Loucy (cell line): ENCODE measurements around the gene WNK1.

Experiments used
- H2AFZ ChIP-seq: fragments of 200-600 bp; sonication (generic); 2 replicates; pipeline ENCODE4 v1.6.0; 2016; ENCODE audit warnings: antibody characterized with exemption, mild to moderate bottlenecking, low read length, moderate library complexity
- H3F3A ChIP-seq: fragments of 200-600 bp; 2 replicates; pipeline ENCODE4 v1.6.0; 2016; ENCODE audit warnings: antibody characterized with exemption, low read depth, mild to moderate bottlenecking
- H3K27me3 ChIP-seq: fragments of 200-600 bp; sonication (generic); 2 replicates; pipeline ENCODE4 v1.6.1; 2014; ENCODE audit warnings: low read length, mild to moderate bottlenecking; ENCODE audit not compliant: insufficient read depth, poor library complexity, severe bottlenecking
- H3K36me3 ChIP-seq: fragments of 200-600 bp; sonication (generic); 2 replicates; pipeline ENCODE4 v1.6.1; 2016; ENCODE audit warnings: low read length; ENCODE audit not compliant: insufficient read depth
- H3K4me1 ChIP-seq: fragments of 200-600 bp; sonication (generic); 2 replicates; pipeline ENCODE4 v1.5.1; 2014; ENCODE audit warnings: low read length, mild to moderate bottlenecking; ENCODE audit not compliant: insufficient read depth, poor library complexity, severe bottlenecking
- H3K4me2 ChIP-seq: fragments of 200-600 bp; sonication (generic); 2 replicates; pipeline ENCODE4 v1.6.0; 2014; ENCODE audit warnings: antibody characterized with exemption, low read length, low read depth, mild to moderate bottlenecking; ENCODE audit not compliant: poor library complexity, severe bottlenecking
- H3K4me3 ChIP-seq: fragments of 200-600 bp; sonication (generic); 2 replicates; pipeline ENCODE4 v1.5.1; 2014; ENCODE audit warnings: low read length, mild to moderate bottlenecking, mixed read lengths; ENCODE audit not compliant: poor library complexity, severe bottlenecking
- H3K79me2 ChIP-seq: fragments of 200-600 bp; sonication (generic); 2 replicates; pipeline ENCODE4 v1.6.1; 2014; ENCODE audit warnings: low read length; ENCODE audit not compliant: insufficient read depth
- H3K9ac ChIP-seq: fragments of 200-600 bp; sonication (generic); 2 replicates; pipeline ENCODE4 v1.6.0; 2014; ENCODE audit warnings: mild to moderate bottlenecking, low read depth, low read length, moderate library complexity; ENCODE audit not compliant: poor library complexity, severe bottlenecking
- H3K9me2 ChIP-seq: fragments of 200-600 bp; sonication (generic); replicated peaks from 2 replicates; pipeline ENCODE4 v1.6.1; 2016; ENCODE audit warnings: low read depth, low read length, mixed read lengths
- H3K9me3 ChIP-seq: fragments of 200-600 bp; sonication (generic); 2 replicates; pipeline ENCODE4 v1.6.1; 2014; ENCODE audit warnings: mild to moderate bottlenecking, antibody characterized with exemption, low read length, low read depth; ENCODE audit not compliant: insufficient read depth
- H4K20me1 ChIP-seq: fragments of 200-600 bp; sonication (generic); 2 replicates; pipeline ENCODE4 v1.6.0; 2014; ENCODE audit warnings: antibody characterized with exemption, low read length, mild to moderate bottlenecking; ENCODE audit not compliant: insufficient read depth, poor library complexity, severe bottlenecking
- CTCF ChIP-seq: fragments of 200-600 bp; sonication (generic); conservative IDR thresholded peaks from 2 replicates; pipeline ENCODE4 v1.5.1; 2014; ENCODE audit warnings: mild to moderate bottlenecking, antibody characterized with exemption, low read length
- EZH2phosphoT487 ChIP-seq: fragments of 200-600 bp; IDR thresholded peaks from 2 replicates; pipeline ENCODE4 v1.6.1; 2018; ENCODE audit warnings: antibody characterized with exemption, mild to moderate bottlenecking, moderate library complexity, borderline replicate concordance

Gene WNK1

GRCh38 chr12:753611-754472 lies 1.5 kb downstream of the WNK1 start:
- peak; percentile 26; the same call in 1 of the 2 replicates for TF ChIP-seq CTCF
- no peak for TF ChIP-seq EZH2phosphoT487
- Histone ChIP-seq H4K20me1 (peaks cover 56% of the 10 kb centered on the region), H3K4me3 (peak overlapping the region; percentile 88), H3K4me1 (peaks cover 31% of the 10 kb centered on the region), H3K79me2 (peaks cover 78% of the 10 kb centered on the region), H3K9me2 (no peaks in the 10 kb centered on the region), H2AFZ (no peak overlapping the region), H3K27me3 (no peaks in the 10 kb centered on the region), H3F3A (no peaks in the 10 kb centered on the region), H3K9ac (peak overlapping the region; percentile 89), H3K4me2 (peak overlapping the region; percentile 91), H3K36me3 (no peaks in the 10 kb centered on the region), H3K9me3 (no peaks in the 10 kb centered on the region)

DNA sequence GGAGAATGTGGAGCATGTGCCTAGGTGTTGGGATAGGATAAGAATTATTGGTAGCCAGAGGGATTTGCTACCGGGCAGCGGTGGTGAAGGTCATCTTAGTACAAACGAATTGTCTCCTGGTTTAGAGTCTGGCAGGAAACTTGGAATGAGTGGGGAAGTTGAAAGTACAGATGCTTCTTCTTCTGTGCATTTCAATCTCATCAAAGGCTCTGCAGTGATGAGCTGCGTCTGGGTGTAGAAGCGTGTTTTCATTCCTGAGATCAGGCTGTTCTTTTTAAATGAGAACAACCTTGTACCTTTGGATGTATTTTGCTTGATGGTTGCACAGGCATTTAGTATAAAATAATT lies 2.1 kb downstream of the WNK1 start:
- H3K4me2 ChIP-seq, result peak overlapping the region; percentile 91
- no peaks in the 10 kb centered on the region for H3K27me3 ChIP-seq
- H3K36me3 ChIP-seq, result no peaks in the 10 kb centered on the region
- H3K4me1 ChIP-seq, result peaks cover 27% of the 10 kb centered on the region
- H3K9ac ChIP-seq, result peak overlapping the region; percentile 89
- no peaks in the 10 kb centered on the region for H3K9me3 ChIP-seq
- no peaks in the 10 kb centered on the region for H3F3A ChIP-seq
- peaks cover 61% of the 10 kb centered on the region for H4K20me1 ChIP-seq
- peak overlapping the region; percentile 88 for H3K4me3 ChIP-seq
- H3K79me2 ChIP-seq, result peaks cover 83% of the 10 kb centered on the region
- H3K9me2 ChIP-seq, result no peaks in the 10 kb centered on the region
- H2AFZ ChIP-seq, result no peak overlapping the region
- TF ChIP-seq CTCF (no peak), EZH2phosphoT487 (no peak)

DNA sequence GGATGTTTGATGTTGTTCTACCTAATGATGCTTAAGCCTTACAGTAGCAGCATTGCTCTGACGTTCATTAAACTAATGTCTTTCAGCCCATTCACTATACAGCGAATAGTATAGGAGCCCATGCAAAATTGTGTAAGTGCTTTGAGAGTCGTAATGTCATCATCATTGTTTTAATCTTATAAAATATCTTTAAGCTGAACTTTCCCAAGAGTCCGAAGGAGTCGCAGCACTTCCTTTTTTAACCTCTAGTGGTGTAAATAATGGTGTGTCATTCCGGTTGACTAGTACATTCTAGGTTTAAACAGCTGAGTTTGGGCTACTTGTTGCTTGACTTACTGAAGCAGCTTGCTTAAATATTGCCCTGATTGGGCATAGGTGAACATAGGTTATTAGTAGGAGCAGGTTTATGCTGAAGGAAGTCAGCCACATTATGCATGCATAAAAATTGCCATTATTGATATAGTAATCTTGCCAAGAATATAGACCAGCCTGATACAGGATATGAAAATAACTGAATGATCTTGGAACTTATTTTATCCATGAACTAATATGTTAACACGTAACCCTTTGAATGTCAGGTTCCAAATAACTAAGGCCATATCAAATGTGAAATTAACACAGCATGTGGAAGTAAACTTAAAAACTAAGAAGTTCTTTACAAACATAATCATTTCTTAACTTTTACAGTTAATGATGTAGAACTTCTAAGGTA lies 2.6 kb downstream of the WNK1 start:
- Histone ChIP-seq H3K4me1 (peaks cover 27% of the 10 kb centered on the region), H3K36me3 (no peaks in the 10 kb centered on the region), H2AFZ (no peak overlapping the region), H3K9me3 (no peaks in the 10 kb centered on the region), H3K9me2 (no peaks in the 10 kb centered on the region), H3K4me2 (peak overlapping the region; percentile 91), H3K4me3 (peak overlapping the region; percentile 88), H3F3A (no peaks in the 10 kb centered on the region), H4K20me1 (peaks cover 67% of the 10 kb centered on the region), H3K79me2 (peaks cover 83% of the 10 kb centered on the region), H3K9ac (peak overlapping the region; percentile 89), H3K27me3 (no peaks in the 10 kb centered on the region)
- peak; percentile 58 for TF ChIP-seq CTCF
- TF ChIP-seq EZH2phosphoT487, result no peak
